Nephron progenitor cell (in vitro differentiated cells): ENCODE data around the gene AHR.

Experiments used
- DNase-seq: peaks from one replicate; pipeline ENCODE4 v3.0.0; 2021
- H3K27ac Mint-ChIP-seq: 2 replicates; pipeline ENCODE4 v1.8.0; 2021; ENCODE audit warnings: mild to moderate bottlenecking, moderate library complexity, mixed read lengths
- H3K27me3 Mint-ChIP-seq: 2 replicates; pipeline ENCODE4 v1.8.0; 2021; ENCODE audit warnings: mild to moderate bottlenecking, low read depth, mixed read lengths; ENCODE audit not compliant: poor library complexity
- H3K36me3 Mint-ChIP-seq: 2 replicates; pipeline ENCODE4 v1.8.0; 2021; ENCODE audit warnings: low read depth, mixed read lengths
- H3K4me1 Mint-ChIP-seq: 2 replicates; pipeline ENCODE4 v1.8.0; 2021; ENCODE audit warnings: mixed read lengths
- H3K4me3 Mint-ChIP-seq: 2 replicates; pipeline ENCODE4 v1.8.0; 2021; ENCODE audit warnings: mild to moderate bottlenecking, moderate library complexity, mixed read lengths
- H3K9me3 Mint-ChIP-seq: 2 replicates; pipeline ENCODE4 v1.8.0; 2021; ENCODE audit warnings: mild to moderate bottlenecking, moderate library complexity, mixed read lengths
- TF ChIP-seq, protein P1 (sequence below): fragments of 200-600 bp; sonication (generic); IDR thresholded peaks from 2 replicates; pipeline ENCODE4 v1.5.0; 2021; ENCODE audit warnings: antibody characterized with exemption

Gene AHR

DNA sequence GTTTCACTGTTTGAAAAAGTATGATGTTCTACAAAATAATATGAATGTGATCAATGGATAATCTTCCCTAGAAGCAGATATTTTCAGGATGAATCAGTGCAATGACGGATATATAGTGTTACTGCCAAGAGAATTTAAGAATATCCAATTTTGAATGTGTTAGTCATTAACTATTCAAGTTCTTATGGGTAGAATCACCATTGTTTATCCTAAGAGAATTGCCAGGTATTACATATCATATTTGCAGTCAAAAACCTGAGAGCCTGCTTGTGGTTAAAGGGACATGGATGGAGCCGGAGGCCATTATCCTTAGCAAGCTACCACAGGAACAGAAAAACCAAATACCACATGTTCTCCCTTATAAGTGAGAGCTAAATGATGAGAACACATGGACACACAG is 26.9 kb downstream of the AHR start:
- DNase-seq: no peak
- no peaks in the 10 kb centered on the region for H3K9me3 Mint-ChIP-seq
- H3K4me3 Mint-ChIP-seq: no peak overlapping the region
- H3K4me1 Mint-ChIP-seq: no peaks in the 10 kb centered on the region
- TF ChIP-seq, protein P1, sequence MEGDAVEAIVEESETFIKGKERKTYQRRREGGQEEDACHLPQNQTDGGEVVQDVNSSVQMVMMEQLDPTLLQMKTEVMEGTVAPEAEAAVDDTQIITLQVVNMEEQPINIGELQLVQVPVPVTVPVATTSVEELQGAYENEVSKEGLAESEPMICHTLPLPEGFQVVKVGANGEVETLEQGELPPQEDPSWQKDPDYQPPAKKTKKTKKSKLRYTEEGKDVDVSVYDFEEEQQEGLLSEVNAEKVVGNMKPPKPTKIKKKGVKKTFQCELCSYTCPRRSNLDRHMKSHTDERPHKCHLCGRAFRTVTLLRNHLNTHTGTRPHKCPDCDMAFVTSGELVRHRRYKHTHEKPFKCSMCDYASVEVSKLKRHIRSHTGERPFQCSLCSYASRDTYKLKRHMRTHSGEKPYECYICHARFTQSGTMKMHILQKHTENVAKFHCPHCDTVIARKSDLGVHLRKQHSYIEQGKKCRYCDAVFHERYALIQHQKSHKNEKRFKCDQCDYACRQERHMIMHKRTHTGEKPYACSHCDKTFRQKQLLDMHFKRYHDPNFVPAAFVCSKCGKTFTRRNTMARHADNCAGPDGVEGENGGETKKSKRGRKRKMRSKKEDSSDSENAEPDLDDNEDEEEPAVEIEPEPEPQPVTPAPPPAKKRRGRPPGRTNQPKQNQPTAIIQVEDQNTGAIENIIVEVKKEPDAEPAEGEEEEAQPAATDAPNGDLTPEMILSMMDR: no peak
- no peak overlapping the region for H3K27ac Mint-ChIP-seq
- no peaks in the 10 kb centered on the region for H3K27me3 Mint-ChIP-seq
- no peaks in the 10 kb centered on the region for H3K36me3 Mint-ChIP-seq

DNA sequence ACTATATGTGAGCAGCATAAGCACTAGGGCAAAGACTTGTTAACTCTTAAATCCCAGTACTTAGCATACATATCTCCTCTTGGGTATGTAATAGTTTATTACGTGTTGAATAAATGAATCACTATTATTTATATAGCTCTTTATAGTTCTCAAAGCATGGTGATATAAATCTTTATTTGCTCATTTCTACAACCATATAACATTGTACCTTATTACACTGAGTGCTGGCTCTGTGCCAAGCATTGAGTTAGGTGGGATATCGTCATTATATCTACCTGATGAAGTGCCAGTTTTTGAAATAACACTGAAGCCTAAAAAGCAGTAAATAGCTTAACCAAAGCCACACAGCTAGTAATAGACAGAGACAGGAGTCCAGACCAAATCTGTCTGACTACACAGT is 27.9 kb downstream of the AHR start:
- H3K27me3 Mint-ChIP-seq: no peaks in the 10 kb centered on the region
- H3K4me3 Mint-ChIP-seq: no peak overlapping the region
- H3K9me3 Mint-ChIP-seq: no peaks in the 10 kb centered on the region
- TF ChIP-seq, protein P1: no peak
- no peaks in the 10 kb centered on the region for H3K4me1 Mint-ChIP-seq
- H3K27ac Mint-ChIP-seq: no peak overlapping the region
- no peaks in the 10 kb centered on the region for H3K36me3 Mint-ChIP-seq
- DNase-seq: no peak

DNA sequence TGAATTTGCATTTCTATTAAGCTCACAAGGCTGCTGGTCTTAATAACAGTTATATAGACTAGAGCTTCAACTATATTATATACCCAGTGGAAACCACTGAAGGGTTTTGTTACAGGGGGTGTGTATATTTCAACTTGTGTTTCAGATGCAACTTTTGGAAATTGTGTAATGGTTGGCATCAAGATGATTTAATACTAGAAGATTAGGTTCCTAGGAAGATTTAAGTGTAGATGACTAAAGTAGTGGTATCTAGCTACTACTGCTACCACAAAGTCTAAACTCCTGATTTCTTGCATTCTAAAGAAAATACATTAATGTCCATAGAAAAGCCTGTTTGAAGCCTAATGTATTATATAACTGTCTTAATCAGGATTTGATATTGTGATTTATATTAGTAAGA is 30.2 kb downstream of the AHR start:
- H3K4me1 Mint-ChIP-seq: no peaks in the 10 kb centered on the region
- no peaks in the 10 kb centered on the region for H3K36me3 Mint-ChIP-seq
- H3K27ac Mint-ChIP-seq: no peak overlapping the region
- H3K9me3 Mint-ChIP-seq: no peaks in the 10 kb centered on the region
- no peak for DNase-seq
- TF ChIP-seq, protein P1: no peak
- H3K27me3 Mint-ChIP-seq: no peaks in the 10 kb centered on the region
- H3K4me3 Mint-ChIP-seq: no peak overlapping the region

DNA sequence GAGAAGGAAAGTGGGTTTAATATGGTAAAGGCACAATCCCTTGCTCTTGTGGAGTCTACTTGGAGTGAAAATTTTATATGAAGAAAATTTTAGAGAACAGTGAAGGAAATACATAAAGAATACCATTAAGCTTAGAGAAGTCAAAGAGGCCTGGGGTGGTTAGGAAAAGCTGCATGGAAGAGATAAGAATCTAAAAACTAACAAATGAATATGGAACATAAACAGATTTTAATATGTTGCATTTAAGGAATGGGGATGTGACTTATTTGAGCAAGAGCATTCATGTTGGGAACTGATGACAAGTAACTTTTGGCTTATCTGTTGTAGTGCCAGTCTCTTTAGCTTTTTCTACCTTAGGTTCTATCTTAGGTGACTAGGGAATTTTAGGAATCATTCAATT is 31.0 kb downstream of the AHR start:
- Mint-ChIP-seq H3K4me1 (no peaks in the 10 kb centered on the region), H3K36me3 (no peaks in the 10 kb centered on the region), H3K4me3 (no peak overlapping the region), H3K27ac (no peak overlapping the region), H3K9me3 (no peaks in the 10 kb centered on the region), H3K27me3 (no peaks in the 10 kb centered on the region)
- DNase-seq: no peak
- TF ChIP-seq, protein P1: no peak

DNA sequence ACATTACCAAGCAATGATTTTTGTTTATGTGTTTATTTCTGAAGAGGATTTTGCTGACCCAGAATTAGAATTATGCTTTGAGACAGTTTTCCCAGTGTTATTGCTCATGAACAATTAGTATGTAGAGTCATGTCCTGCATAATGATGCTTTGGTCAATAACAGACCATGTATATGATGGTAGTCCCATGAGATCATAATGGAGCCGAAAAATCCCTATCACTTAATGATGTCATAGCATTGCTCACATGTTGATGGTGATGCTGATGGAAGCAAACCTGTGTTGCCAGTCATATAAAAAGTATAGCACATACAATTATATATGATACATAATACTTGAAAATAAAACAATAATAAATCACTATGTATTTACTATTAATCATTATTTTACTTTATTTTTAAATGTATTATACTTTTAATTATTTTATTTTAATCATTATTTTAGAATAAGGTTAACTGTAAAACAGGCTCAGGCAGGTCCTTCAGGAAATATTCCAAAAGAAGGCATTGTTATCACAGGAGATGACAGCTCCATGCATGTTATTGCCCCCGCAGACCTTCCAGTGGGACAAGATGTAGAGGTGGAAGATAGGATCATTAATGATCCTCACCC is 33.5 kb downstream of the AHR start:
- Mint-ChIP-seq H3K9me3 (no peaks in the 10 kb centered on the region), H3K4me1 (no peaks in the 10 kb centered on the region), H3K27me3 (no peaks in the 10 kb centered on the region), H3K36me3 (no peaks in the 10 kb centered on the region), H3K4me3 (no peak overlapping the region), H3K27ac (no peak overlapping the region)
- TF ChIP-seq, protein P1: no peak
- DNase-seq: no peak

DNA sequence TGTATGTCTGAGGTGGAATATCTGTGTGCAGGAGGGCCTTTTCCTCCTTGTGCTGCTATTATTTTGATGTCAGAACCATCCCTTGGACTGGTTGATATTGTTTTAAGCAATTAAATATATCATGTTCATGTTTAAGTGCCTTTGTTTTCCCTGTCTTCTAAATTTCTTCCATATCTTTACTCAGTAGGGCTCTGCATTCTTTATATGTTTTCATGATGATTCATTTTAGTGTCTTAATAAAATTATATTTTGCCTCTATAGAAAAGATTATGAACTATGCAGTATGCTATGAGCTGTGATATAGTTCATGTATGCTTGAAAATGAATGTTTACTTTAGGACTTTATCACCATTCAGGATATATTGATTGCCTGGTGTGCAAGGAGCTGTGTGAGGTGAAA is 34.8 kb downstream of the AHR start:
- TF ChIP-seq, protein P1: no peak
- Mint-ChIP-seq H3K27me3 (no peaks in the 10 kb centered on the region), H3K27ac (no peak overlapping the region), H3K4me3 (no peak overlapping the region), H3K36me3 (no peaks in the 10 kb centered on the region), H3K9me3 (peaks cover 3% of the 10 kb centered on the region), H3K4me1 (no peaks in the 10 kb centered on the region)
- DNase-seq: no peak
